HG02981 (cell line): Measurements from ENCODE around the gene PRDX2.
A peak's percentile ranks its signal among the peaks of the same experiment; 100 is the strongest.
"Not testable (repeated sequence)": the region's sequence is repeated elsewhere in the genome, so short reads cannot be mapped to it uniquely, and the experiment has no call there.

Experiments
- ATAC-seq: cut with Tn5 transposase; IDR thresholded peaks from one replicate; pipeline ENCODE4 v1.9.1; 2021; ENCODE audit warnings: mild to moderate bottlenecking, moderate library complexity; ENCODE audit not compliant: unreplicated experiment

PRDX2 gene

DNA sequence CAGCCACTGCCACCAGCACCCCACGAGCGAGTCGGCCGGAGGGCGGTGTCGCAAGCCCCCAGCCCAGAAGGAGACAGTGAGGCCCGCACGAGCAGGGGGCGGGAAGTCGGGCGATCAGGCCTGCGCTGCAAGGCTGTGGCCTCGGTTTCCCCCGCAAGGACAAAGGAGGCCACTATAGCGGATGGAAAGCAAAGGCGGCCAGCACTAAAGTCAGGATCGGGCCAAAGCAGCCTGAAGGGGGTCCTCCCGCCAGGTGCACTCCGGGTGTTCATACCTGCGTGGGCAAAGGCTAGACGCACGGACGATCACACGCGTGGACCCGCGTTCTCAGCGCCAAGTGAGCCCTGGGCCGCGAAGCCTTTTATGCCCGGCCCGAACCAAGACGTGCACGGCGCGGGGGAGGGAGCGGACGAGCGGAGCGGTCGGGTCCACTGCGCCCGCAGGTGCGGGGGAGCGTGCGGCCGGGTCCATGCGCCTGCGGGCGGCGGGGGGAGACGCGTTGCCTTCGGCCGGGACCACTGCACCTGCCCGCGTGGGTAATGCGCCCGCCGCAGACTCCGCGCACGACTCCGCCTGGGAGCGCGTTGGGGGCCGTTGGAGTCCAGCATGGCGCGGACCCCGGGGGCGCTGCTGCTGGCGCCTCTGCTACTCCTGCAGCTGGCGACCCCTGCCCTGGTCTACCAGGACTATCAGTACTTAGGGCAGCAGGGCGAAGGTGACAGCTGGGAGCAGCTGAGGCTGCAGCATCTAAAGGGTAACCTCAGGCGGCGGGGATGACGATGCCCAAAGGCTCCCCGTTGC lies at the start of gene PRDX2, which contains the start of gene THSD8:
PRDX2 (minus strand) TSS at position 335 of the 801 bp plus-strand sequence. CDS start 539 bp downstream, outside the sequence.
THSD8 (plus strand) TSS at position 604 of the 801 bp plus-strand sequence; CDS start at position 607, 3 bp downstream.
- no peak for ATAC-seq

DNA sequence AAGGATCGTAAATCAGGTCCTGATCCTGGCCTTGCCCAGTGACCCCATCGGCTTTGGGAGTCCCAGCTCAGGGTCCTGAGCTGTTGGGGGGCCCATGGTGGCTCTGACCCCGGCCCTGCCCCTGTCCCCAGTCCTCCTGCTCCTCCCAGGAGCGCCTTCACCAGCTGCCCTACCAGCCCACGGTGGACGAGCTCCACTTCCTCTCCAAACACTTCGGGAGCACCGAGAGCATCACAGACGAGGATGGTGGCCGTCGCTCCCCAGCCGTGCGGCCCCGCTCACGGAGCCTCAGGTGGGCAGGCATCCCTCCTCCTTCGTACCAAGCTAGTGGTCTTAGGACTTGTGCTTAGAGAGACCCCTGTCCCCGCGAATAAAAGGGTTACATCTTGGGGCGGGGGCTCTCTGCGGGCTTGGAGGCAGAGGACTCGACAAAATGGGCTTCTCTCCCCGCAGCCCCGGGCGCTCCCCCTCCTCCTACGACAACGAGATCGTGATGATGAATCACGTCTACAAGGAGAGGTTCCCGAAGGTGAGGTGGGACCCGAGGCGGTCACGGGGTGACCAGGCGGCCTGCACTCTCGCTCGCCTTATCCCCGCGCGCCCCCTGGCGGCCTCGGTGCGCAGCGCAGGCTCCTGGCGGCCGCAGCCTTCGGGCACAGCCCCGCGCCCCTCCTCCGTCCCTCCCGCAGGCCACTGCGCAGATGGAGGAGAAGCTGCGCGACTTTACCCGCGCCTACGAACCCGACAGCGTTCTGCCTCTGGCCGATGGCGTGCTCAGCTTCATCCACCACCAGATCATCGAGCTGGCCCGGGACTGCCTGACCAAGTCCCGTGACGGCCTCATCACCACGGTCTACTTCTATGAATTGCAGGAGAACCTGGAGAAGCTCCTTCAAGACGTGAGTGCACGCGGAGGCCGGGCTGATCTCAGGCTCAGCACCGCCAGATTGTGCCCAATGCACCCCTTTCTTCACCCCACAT lies 45.8 kb upstream of the PRDX2 start:
- ATAC-seq: peak; percentile 64

DNA sequence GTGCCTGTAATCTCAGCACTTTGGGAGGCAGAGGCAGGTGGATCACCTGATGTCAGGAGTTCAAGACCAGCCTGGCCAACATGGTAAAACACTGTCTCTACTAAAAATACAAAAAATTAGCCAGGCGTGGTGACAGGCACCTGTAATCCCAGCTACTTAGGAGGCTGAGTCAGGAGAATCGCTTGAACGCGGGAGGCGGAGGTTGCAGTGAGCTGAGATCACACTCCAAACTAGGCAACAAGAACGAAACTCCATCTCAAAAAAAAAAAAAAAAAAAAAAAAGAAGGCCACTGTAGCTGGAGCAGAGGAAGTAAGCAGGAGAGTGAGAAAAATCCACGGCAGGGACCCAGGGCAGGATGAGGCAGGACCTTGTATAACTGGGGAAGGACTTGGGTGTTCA lies 45.0 kb upstream of the PRDX2 start:
- ATAC-seq: not testable (repeated sequence)

DNA sequence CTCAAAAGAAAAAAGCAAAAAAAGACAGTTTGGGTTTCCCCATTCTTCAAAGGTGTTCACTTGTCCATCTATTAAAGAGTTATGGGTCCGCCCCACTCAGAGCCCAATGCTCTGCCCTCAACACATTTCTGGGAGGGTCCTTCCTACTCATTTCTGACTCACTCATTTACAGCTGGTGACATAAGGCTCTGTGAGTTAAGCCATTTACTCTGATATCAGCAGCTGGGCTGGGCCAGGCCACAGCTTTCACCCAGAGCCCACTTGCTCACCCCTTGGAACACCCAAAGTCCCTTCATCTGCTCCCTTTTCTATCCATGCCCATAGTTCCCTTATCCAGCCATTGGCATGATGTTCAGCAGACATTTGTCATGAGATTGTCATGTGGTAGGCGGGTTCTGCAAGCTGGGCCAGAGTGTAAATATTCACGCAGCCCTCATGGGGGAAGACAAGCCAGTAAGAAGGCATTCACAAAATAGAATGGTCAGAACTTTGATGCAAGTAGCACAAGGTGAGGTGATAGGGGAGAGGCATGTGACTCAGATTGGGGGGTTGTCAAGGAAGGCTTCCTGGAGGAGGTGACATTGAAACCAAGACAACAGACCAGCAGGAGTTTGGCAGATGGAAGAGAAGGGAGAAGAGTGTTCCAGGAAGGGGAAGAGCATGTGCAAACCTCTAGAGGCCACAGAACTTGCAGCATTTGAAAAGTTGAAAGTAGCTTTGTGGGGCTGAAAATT lies 42.6 kb upstream of the PRDX2 start:
- no peak for ATAC-seq

DNA sequence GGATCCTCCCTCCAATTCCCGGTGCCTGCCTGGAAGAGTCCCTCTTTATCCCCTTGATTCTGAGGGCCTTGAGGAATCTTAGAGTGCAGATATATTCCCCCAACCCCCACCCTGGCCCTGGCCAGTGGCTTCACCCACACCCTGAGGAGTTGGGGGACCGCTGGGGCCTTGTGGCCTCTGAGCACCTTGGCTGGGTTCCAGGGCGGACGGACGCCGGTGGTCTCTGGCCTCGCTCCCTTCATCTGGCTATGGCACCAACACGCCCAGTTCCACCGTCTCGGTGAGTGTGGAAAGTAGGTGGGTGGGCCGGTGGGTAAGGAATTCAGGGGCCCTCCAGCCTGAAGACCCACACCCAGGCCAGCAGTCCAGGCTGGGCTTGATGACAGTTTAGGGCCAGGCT lies 41.7 kb upstream of the PRDX2 start:
- ATAC-seq: no peak

DNA sequence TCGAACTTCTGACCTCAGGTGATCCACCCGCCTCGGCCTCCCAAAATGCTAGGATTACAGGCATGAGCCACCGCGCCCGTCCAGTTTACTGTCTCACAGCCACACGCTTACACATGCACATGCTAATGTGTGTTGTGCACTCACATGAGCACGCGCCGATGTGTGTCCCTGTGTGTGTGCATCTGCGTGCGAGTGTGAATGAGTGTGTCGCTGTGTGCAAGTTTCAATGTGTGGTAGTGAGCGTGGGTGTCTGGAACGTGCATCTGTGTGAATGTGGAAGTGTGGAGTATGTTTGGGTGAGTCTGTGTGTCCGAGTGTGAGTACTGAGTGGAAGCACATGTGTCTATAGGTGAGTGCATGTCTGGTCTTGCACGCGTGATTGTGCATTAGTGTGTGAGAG lies 40.9 kb upstream of the PRDX2 start:
- ATAC-seq: no peak

DNA sequence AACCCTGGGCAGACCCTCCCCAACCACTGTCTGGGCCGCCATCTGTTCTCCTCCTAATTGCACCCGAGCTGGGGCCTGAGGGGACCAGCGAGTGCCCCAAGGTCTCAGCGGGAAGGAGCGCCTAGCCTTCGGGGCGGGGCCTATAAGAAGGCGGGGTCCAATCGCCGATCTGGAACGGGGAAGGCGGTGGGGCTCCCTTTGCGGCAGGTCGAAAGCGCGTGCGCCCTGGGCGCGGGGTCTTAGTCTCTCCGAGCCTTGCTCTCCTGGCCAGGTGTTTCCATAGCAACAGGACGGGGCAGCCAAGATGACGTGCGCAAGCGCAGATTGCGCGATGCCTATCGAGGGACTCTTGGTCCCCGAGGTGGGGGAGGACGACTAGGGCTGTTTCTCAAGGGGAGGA lies 39.5 kb upstream of the PRDX2 start:
- no peak for ATAC-seq

DNA sequence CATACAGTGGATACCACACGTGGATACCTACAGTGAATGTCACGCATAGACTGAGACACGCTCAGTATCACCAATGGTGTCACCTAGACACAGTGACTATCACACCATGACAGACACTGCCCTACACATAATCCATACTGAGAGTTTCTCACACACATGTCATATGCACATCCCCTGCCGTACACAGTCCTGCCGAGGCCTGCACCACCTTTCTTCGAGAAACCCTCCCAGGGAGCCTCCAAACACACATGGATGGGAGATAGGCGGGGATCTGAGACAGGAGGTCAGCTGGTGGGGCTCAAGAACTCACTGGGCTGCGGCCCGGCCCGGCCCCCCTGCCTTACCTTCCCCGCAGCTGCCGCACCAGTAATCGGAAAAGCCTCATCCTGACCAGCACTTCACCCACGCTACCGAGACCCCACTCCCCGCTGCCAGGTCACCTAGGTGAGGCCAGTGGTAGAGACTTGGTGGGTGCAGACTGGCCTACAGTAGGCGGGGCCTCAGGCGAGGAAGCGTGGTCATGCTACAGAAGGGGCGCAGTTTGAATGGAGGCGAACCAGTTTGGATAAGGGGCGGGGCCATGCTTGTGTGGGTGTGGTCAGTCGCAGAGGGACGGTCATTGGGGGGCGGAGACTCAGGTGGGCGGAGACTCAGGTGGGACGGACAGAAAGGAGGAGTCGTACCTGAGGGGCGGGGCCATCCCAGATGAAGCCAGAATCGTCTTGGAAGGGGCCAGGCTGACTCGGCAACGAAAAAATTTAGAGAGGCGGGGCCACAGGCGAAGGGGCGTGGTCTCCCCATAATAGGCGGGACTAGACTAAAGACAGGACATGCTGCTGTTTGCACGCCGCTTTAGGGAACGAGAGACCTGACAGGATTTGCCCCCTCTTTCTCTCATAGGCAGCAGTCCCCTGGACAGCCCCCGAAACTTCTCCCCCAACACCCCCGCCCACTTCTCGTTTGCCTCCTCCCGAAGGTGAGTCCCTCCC lies 38.8 kb upstream of the PRDX2 start:
- ATAC-seq: no peak

DNA sequence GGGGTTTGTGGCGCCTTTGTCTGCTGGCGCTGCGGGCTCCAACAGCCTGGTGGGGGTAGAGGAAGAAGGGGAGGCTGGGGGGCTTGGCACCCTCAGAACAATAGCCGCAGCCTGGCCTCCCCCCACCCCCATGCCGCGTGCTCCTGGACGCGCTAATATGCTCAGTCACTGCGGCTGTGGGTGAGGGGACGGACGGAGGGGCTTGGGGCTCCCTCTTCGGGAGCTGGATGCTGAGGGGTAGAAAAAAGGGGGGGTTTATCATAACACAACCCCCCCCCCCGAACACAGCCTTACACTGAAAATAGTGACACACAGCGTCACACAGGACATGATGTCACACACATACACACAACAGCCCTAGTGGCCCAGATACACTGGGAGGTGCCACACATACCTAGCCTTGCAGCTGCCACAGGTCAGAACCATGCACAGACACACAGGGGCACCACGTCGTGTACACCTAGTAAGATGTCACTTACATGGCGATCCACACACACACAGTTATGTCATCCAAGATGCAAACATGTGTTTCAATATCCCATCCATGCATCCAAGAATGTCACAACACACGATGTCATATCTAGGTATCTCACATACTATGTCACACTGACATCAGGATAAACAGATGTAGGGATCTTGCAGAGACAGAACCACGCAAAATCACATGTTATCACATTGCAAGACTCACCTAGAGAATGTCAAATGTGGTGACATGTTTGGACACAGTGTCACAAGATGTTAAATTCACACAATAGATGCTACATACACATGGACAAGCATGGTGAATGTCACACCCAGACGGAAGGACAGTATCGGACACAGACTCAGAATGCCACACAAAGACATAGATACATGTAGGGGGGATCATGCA lies 37.5 kb upstream of the PRDX2 start:
- ATAC-seq: no peak

DNA sequence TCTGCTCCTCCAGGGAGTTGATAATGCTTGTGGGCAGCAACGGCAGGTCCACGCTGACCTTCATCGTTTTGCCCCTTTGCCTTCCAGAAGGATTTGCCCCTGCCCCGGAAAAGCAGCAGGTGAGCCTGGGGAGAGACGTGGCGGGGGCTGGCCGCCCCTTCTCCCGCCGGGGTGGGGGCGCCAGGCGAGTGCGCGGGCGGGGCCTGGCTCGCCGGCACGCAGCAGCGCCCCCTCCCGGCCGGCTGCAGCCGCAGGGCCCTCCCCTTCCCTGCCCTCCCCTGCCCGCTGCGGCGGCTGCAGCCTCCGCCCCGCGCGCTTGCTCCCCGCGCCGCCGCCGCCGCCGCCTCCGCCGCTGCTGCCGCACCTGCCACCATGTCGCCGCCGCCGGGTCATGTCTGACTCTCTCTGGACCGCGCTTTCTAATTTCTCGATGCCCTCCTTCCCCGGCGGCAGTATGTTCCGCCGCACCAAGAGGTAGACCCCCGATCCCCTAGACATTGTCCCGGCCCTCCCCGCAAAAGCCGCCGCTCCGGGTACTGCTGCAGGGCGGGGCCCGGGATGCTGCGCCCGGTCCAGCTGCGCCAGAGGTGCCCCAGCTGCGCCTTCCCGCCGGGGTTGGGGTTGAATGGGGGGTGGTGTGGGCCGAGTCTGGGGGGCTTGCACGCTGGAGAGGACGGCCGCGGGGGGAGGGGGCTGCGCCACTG lies 36.7 kb upstream of the PRDX2 start, which contains the start of gene MAST1:
MAST1 (plus strand) TSS at position 334 of the 704 bp plus-strand sequence; CDS start at position 392, 58 bp downstream.
- no peak for ATAC-seq

DNA sequence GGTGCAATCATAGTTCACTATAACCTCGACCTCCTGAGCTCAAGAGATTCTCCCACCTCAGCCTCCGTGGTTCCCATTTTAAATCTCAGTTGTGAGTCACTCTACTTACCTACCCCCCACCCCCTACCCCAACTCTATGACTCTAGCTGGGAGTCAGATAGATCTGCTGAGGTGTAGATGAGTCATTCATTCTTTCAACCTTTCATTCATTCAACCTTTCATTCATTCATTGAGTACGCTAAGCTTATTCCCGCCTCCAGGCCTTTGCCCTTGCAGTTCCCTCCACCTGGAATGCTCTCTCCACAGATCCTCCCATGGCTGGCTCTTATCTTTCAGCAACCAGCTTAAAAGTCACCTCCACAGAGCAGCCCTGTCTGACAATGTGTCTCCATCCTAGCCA lies 35.6 kb upstream of the PRDX2 start:
- no peak for ATAC-seq

DNA sequence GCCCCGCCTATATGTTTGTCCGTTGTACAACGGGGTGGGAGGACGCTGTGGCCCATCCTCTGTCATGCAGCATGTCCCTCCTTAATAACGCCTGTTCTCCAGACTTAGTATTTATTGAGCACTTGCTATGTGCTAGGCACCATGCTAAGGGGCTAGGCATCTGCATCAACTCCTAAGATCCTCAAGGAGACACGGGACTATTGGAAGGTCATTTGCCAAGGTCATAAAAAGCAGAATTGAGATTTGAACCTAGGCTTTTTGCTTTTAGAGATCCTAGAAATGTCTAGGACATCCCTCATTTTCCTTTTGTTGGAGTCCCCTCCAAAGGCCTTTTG lies 34.9 kb upstream of the PRDX2 start:
- no peak for ATAC-seq

DNA sequence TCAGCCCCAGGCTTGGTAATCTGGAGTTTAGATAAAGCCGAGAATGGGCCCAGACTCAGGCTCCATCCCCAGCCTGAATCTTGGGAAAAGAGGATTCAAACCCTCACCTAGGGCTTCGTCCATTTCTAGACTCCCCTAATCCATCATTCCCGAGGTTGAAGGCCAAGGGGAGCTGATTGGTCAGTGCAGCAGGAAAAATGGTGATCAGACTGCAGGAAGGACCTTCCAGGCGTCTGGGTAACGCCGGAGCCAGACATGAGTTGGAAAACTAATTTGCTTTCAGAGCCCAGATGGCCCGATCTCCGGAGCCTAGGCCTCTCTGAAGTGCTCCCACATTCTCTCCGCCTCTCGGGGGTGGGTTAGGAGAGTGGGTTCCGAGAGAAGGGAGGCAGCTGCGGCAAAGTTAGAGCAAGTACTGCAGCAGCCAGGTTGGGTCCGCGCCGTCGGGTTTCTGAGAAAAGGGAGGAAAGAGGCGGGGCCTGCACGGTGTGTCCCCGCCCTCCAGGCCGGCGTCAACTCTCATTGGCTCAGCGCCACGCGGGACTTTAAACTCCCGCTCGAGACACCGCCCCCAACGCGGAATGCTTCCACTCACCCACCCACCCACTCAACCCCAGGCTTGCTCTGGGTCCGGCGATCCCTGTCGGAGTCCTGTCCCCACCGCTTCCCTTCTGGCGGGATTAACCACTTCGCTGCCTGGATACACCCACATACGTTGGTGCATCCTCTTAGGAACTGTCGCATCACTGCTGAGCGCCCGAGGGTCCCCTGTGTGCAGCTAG lies 33.6 kb upstream of the PRDX2 start:
- ATAC-seq: no peak

DNA sequence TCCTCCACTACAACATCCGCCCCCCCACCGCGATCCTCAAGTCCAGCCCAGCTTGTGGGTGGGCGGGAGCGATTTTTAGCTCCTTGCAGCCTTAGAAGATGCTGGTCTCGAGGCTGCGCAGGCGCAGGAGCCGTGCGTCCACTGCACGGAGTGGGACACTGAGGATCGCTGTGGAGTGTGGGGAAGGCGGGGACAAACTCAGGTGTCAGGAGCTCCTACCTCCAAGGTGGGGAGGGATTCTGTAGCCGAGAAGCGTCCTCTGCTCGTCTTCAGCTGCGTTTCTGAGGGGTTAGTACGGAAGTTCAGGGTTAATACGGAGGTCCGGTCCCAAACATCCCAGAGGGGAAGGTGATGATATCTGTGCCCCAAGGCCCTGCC lies 33.0 kb upstream of the PRDX2 start, which contains the start of gene RTBDN:
RTBDN (minus strand) TSS at position 14 of the 378 bp plus-strand sequence. CDS start 4,600 bp downstream, outside the sequence.
- ATAC-seq: no peak

DNA sequence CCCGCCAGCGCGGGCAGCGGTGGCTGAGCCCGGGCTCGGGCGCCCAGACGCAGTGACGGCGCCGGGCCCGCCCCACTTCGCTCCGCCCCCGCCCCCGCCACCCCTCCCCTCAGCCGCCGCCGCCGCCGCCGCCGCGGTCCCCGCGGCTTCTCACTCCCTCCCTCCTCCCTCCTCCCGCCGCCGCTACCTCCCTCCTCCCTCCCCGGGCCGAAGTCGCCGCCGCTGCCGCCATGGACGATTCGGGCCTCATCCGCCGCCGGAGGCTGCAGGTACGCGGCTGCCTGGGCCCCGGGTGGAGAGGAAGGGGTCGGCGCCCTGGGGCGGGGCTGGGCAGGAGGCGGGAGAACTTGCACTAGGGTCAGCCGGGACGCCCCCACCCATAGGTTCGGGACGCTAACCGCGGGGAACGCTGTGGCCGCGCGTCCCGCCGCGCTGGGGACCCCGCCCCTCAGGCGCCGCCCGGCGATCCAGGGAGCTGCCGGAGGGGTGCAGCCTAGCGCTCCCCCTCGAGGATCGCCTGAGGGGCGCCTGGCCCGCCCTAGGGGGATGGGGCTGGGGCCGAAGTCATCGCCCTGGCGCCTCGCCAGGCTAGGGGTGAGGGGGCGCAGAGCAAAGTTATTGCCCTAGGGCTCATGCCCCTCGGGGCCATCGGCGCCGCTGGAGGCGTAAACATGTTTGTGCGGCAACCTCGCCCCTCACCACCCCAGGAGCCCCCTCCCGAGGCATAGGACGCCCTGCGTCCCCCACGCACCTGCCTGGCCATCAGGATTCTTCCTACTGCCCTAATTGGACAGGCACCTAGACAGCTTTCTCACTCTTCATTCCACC lies 32.4 kb upstream of the PRDX2 start:
- ATAC-seq: no peak

DNA sequence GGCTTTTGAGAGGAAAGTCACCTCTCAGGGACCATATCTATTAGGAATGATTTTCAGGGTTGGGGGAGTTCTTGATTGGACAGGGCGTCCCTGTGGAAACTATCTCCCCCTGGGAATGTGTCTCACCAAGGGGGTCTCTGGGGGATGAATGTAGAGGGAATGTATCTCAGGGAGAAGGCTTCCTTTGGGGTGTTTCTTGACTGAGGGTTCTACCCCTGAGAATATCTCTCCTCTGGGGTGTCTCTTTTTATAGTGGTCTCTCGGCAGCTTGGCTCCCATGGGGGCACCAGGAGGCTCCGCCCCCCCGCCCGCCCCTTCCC lies 31.8 kb upstream of the PRDX2 start:
- ATAC-seq: no peak

DNA sequence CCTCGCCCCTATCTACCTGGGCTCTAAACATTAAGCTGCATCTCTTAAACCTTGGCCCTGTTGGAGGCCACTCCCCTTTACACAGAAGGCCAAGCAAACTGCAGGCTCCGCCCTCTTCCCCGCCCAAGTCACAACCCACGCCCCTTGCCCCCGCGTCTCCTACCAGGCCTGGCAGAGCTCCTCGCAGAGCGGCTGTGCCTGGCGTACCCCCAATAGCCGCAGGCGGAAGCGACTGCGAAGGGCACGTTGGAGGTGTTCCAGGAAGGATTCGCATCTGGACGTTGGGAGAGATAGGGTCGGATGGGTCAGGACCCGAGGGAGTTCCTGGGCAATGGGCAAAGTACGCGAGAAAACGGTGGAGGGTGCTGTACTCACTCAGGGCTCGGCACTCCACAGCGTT lies 26.9 kb upstream of the PRDX2 start:
- ATAC-seq: no peak
